GM10266 (cell line): Measurements from ENCODE around the gene FAM240B.

Source experiments
- DNase-seq: peaks from one replicate; pipeline ENCODE4 v3.0.0; 2012; ENCODE audit errors: extremely low spot score
- CTCF ChIP-seq: IDR thresholded peaks from 2 replicates; pipeline ENCODE4 v1.5.1; 2012; ENCODE audit warnings: mild to moderate bottlenecking, low read depth; ENCODE audit not compliant: control insufficient read depth, insufficient read depth; ENCODE audit errors: missing control alignments

FAM240B gene

GRCh38 chr9:38747067-38747466, 27.1 kb upstream of the FAM240B start:
- no peak for DNase-seq
- no peak for TF ChIP-seq CTCF

GRCh38 chr9:38746303-38746702, 26.4 kb upstream of the FAM240B start:
- no peak for DNase-seq
- TF ChIP-seq CTCF, result no peak

- no peak for TF ChIP-seq CTCF
- no peak for DNase-seq
Measured at GRCh38 chr9:38744484-38744883, 24.6 kb upstream of the FAM240B start.

GRCh38 chr9:38737246-38737645, 17.3 kb upstream of the FAM240B start:
- no peak for TF ChIP-seq CTCF
- DNase-seq, result no peak

GRCh38 chr9:38734831-38735230, 14.9 kb upstream of the FAM240B start:
- TF ChIP-seq CTCF, result no peak
- no peak for DNase-seq

GRCh38 chr9:38733503-38733902, 13.6 kb upstream of the FAM240B start:
- no peak for DNase-seq

GRCh38 chr9:38732885-38733284, 13.0 kb upstream of the FAM240B start:
- no peak for DNase-seq
- no peak for TF ChIP-seq CTCF

More at GRCh38 chr9:38733503-38733902, 13.6 kb upstream of the FAM240B start:
- no peak for TF ChIP-seq CTCF

- DNase-seq, result peak; percentile 24
- peak; percentile 44 for TF ChIP-seq CTCF
Measured at GRCh38 chr9:38727497-38728001, 7.6 kb upstream of the FAM240B start.
